ENCODE measurements around the gene ZSWIM9.
A peak's percentile ranks its signal among the peaks of the same experiment; 100 is the strongest.

ZSWIM9 gene

GRCh38 chr19:48192750-48193149 is 22.3 kb downstream of the ZSWIM9 start:
- no peaks in the 10 kb centered on the region for H3K4me1 ChIP-seq
- H3K36me3 ChIP-seq, result peaks cover 0 to 35% (median 2%) of the 10 kb centered on the region in 3 donors
- intact Hi-C loops (cut with DNase I; ENCODE audit: low total_unique reads), result no loop called here
- no peak overlapping the region for H3K4me3 ChIP-seq
- DNase-seq, result no peak
- no peak for TF ChIP-seq CTCF (IDR thresholded peaks at IDR 0.05)
- no peaks in the 10 kb centered on the region for H3K9me3 ChIP-seq
- no peaks in the 10 kb centered on the region for H3K27me3 ChIP-seq
- H3K27ac ChIP-seq, result no peak overlapping the region

- Histone ChIP-seq H3K27me3 (no peaks in the 10 kb centered on the region), H3K9me3 (no peaks in the 10 kb centered on the region), H3K36me3 (peaks cover 0 to 26% (median 0%) of the 10 kb centered on the region in 3 donors), H3K4me1 (no peaks in the 10 kb centered on the region), H3K4me3 (no peak overlapping the region), H3K27ac (no peak overlapping the region)
- DNase-seq, result peak in 1 of 2 donors; percentile 57
- peak; percentile 12 to 33 for TF ChIP-seq CTCF (IDR thresholded peaks at IDR 0.05)
- intact Hi-C loops (cut with DNase I; ENCODE audit: low total_unique reads), result no loop called here
Measured at GRCh38 chr19:48194041-48194843, 23.8 kb downstream of the ZSWIM9 start.

- Histone ChIP-seq H3K4me3 (no peak overlapping the region), H3K9me3 (no peaks in the 10 kb centered on the region), H3K27me3 (no peaks in the 10 kb centered on the region), H3K36me3 (peaks cover 0 to 21% (median 0%) of the 10 kb centered on the region in 3 donors), H3K4me1 (no peaks in the 10 kb centered on the region), H3K27ac (no peak overlapping the region)
- intact Hi-C loops (cut with DNase I; ENCODE audit: low total_unique reads), result no loop called here
- no peak for TF ChIP-seq CTCF (IDR thresholded peaks at IDR 0.05)
- peak in 1 of 2 donors; percentile 42 for DNase-seq
Measured at GRCh38 chr19:48194844-48195830, 24.7 kb downstream of the ZSWIM9 start.

GRCh38 chr19:48196321-48196763 is 25.9 kb downstream of the ZSWIM9 start:
- no peaks in the 10 kb centered on the region for H3K27me3 ChIP-seq
- no peaks in the 10 kb centered on the region for H3K9me3 ChIP-seq
- no peaks in the 10 kb centered on the region for H3K4me1 ChIP-seq
- intact Hi-C loops (cut with DNase I; ENCODE audit: low total_unique reads), result no loop called here
- DNase-seq, result no peak
- TF ChIP-seq CTCF (IDR thresholded peaks at IDR 0.05), result no peak
- H3K4me3 ChIP-seq, result no peak overlapping the region
- peaks cover 0 to 21% (median 0%) of the 10 kb centered on the region in 3 donors for H3K36me3 ChIP-seq
- no peak overlapping the region for H3K27ac ChIP-seq

- Histone ChIP-seq H3K9me3 (no peaks in the 10 kb centered on the region), H3K27me3 (no peaks in the 10 kb centered on the region), H3K4me3 (no peak overlapping the region), H3K36me3 (peaks cover 0 to 16% (median 0%) of the 10 kb centered on the region in 3 donors), H3K4me1 (no peaks in the 10 kb centered on the region), H3K27ac (no peak overlapping the region)
- intact Hi-C loops (cut with DNase I; ENCODE audit: low total_unique reads), result no loop called here
- no peak for TF ChIP-seq CTCF (IDR thresholded peaks at IDR 0.05)
- no peak for DNase-seq
Measured at GRCh38 chr19:48196933-48197665, 26.6 kb downstream of the ZSWIM9 start.

All from tibial artery (tissue), 4 donors.